Endodermal cell (in vitro differentiated cells): ENCODE data around the gene ENOSF1. TPM values are rescaled to one million over a fixed set of nuclear protein-coding genes. Genes with fewer than 3 reads are reported as not detected.

Experiments used
- DNase-seq: peaks from one replicate; pipeline ENCODE4 v3.0.0-alpha.2; 2017
- H3K27ac ChIP-seq: 2 replicates; pipeline ENCODE4 v1.5.1; 2013; ENCODE audit warnings: mild to moderate bottlenecking, low read depth, low read length, moderate library complexity
- H3K27me3 ChIP-seq: 2 replicates; pipeline ENCODE4 v1.6.1; 2013; ENCODE audit warnings: mild to moderate bottlenecking, low read length, moderate library complexity; ENCODE audit not compliant: insufficient read depth, control insufficient read depth, poor library complexity, severe bottlenecking
- H3K36me3 ChIP-seq: 2 replicates; pipeline ENCODE4 v1.7.0; 2013; ENCODE audit warnings: mild to moderate bottlenecking, low read length, moderate library complexity; ENCODE audit not compliant: control insufficient read depth, insufficient read depth
- H3K4me1 ChIP-seq: one replicate; pipeline ENCODE4 v1.7.0; 2013; ENCODE audit warnings: low read length; ENCODE audit not compliant: control insufficient read depth, insufficient read depth
- H3K4me3 ChIP-seq: 2 replicates; pipeline ENCODE4 v1.5.1; 2013; ENCODE audit warnings: mild to moderate bottlenecking, low read length, moderate library complexity
- H3K9ac ChIP-seq: 2 replicates; pipeline ENCODE4 v1.6.1; 2013; ENCODE audit warnings: mild to moderate bottlenecking, low read length, moderate library complexity; ENCODE audit not compliant: poor library complexity, severe bottlenecking; ENCODE audit errors: extremely low read depth
- H3K9me3 ChIP-seq: 2 replicates; pipeline ENCODE4 v1.6.1; 2013; ENCODE audit warnings: mild to moderate bottlenecking, low read length, moderate library complexity; ENCODE audit not compliant: control insufficient read depth
- H3K27ac Mint-ChIP-seq: 2 replicates; pipeline ENCODE4 v1.8.0; 2020; ENCODE audit warnings: mixed read lengths
- H3K27me3 Mint-ChIP-seq: 2 replicates; pipeline ENCODE4 v1.8.0; 2021; ENCODE audit warnings: mild to moderate bottlenecking, mixed read lengths; ENCODE audit not compliant: insufficient read depth
- H3K36me3 Mint-ChIP-seq: 2 replicates; pipeline ENCODE4 v1.8.0; 2020; ENCODE audit warnings: low read depth, mixed read lengths
- H3K4me1 Mint-ChIP-seq: 2 replicates; pipeline ENCODE4 v1.8.0; 2020; ENCODE audit warnings: mixed read lengths
- H3K4me3 Mint-ChIP-seq: 2 replicates; pipeline ENCODE4 v1.8.0; 2020; ENCODE audit warnings: mild to moderate bottlenecking, moderate library complexity, mixed read lengths
- H3K9me3 Mint-ChIP-seq: 2 replicates; pipeline ENCODE4 v1.8.0; 2020; ENCODE audit warnings: mild to moderate bottlenecking, mixed read lengths
- CTCF ChIP-seq: fragments of 200-600 bp; sonication (generic); conservative IDR thresholded peaks from 2 replicates; pipeline ENCODE4 v1.5.0; 2021; ENCODE audit warnings: antibody characterized with exemption, mild to moderate bottlenecking
- WGBS, 2 experiments: methylation state at CpG; one replicate each; pipeline versions ENCODE4 v1.1.5 to v1.1.7; 2013; ENCODE audit warnings: missing lambda C conversion rate in 2 of 2, mixed read lengths in 1 of 2; ENCODE audit not compliant: insufficient coverage in 1 of 2, insufficient read length in 1 of 2; 5-methylcytosine and 5-hydroxymethylcytosine counted together
- total RNA-seq, 2 donors: library from RNA; stranded (reverse); fragmentation: NEBNext Ultra II Directional in 1 of 2; extraction: Animal tissue kit (Norgen Biotek cat#: 25700) in 1 of 2; gene quantifications; 2 replicates in 1 of 2; 3 replicates in 1 of 2; pipeline ENCODE4 v1.2.1, GENCODE V29; 2021

The ENOSF1 gene
- total RNA-seq, 2 donors from 2014 or later: 85.7 to 89.5 TPM

- WGBS, 2 experiments: 95% methylated on average over 1 of the region's 3 CpGs; no CpG with 5 or more reads in 1 of the 2 experiments
- TF ChIP-seq CTCF: no peak
- Histone ChIP-seq H3K27me3 (no peaks in the 10 kb centered on the region), H3K27ac (no peak overlapping the region), H3K9ac (no peak overlapping the region), H3K9me3 (no peaks in the 10 kb centered on the region), H3K4me1 (no peaks in the 10 kb centered on the region), H3K36me3 (peaks cover 11% of the 10 kb centered on the region), H3K4me3 (peak overlapping the region; percentile 93)
- peaks cover 15% of the 10 kb centered on the region for H3K9me3 Mint-ChIP-seq
- peaks cover 25% of the 10 kb centered on the region for H3K36me3 Mint-ChIP-seq
- no peak for DNase-seq
- peaks cover 8% of the 10 kb centered on the region for H3K4me1 Mint-ChIP-seq
- no peak overlapping the region for H3K27ac Mint-ChIP-seq
- H3K4me3 Mint-ChIP-seq: peak overlapping the region; percentile 84
- H3K27me3 Mint-ChIP-seq: peaks cover 4% of the 10 kb centered on the region
These were observed 1.8 kb downstream of the ENOSF1 start for GRCh38 chr18:710418-711300.

- peaks cover 34% of the 10 kb centered on the region for H3K36me3 Mint-ChIP-seq
- no peak overlapping the region for H3K4me3 Mint-ChIP-seq
- H3K9ac ChIP-seq: no peak overlapping the region
- H3K27me3 ChIP-seq: no peaks in the 10 kb centered on the region
- H3K9me3 Mint-ChIP-seq: peaks cover 13% of the 10 kb centered on the region
- DNase-seq: no peak
- no peak overlapping the region for H3K27ac ChIP-seq
- H3K4me3 ChIP-seq: no peak overlapping the region
- H3K4me1 ChIP-seq: no peaks in the 10 kb centered on the region
- peaks cover 19% of the 10 kb centered on the region for H3K36me3 ChIP-seq
- H3K4me1 Mint-ChIP-seq: peaks cover 8% of the 10 kb centered on the region
- 94 to 100% methylated on average over 1 of the region's 1 CpG for WGBS, 2 experiments
- TF ChIP-seq CTCF: no peak
- H3K9me3 ChIP-seq: no peaks in the 10 kb centered on the region
- peaks cover 2% of the 10 kb centered on the region for H3K27me3 Mint-ChIP-seq
- no peak overlapping the region for H3K27ac Mint-ChIP-seq
These were observed 2.7 kb downstream of the ENOSF1 start for GRCh38 chr18:709771-710170.

- H3K9me3 ChIP-seq: no peaks in the 10 kb centered on the region
- 89 to 94% methylated on average over 3 to 8 of the region's 10 CpGs for WGBS, 2 experiments
- no peak overlapping the region for H3K9ac ChIP-seq
- Mint-ChIP-seq H3K4me1 (peaks cover 19% of the 10 kb centered on the region), H3K9me3 (peaks cover 4% of the 10 kb centered on the region), H3K4me3 (no peak overlapping the region), H3K27me3 (peaks cover 2% of the 10 kb centered on the region), H3K27ac (no peak overlapping the region), H3K36me3 (peaks cover 42% of the 10 kb centered on the region)
- H3K27me3 ChIP-seq: no peaks in the 10 kb centered on the region
- no peak for DNase-seq
- TF ChIP-seq CTCF: no peak
- peaks cover 23% of the 10 kb centered on the region for H3K36me3 ChIP-seq
- no peak overlapping the region for H3K27ac ChIP-seq
- H3K4me3 ChIP-seq: no peak overlapping the region
- H3K4me1 ChIP-seq: peaks cover 3% of the 10 kb centered on the region
These were observed 4.3 kb downstream of the ENOSF1 start for GRCh38 chr18:708096-708495.
